NCI-H446 (cell line): ENCODE measurements around the gene ANAPC4.

Experiments used
- DNase-seq, 2 experiments: peaks; one replicate each; lab custom pipeline; 2025; lab: John Stamatoyannopoulos, UW

Gene ANAPC4

DNA sequence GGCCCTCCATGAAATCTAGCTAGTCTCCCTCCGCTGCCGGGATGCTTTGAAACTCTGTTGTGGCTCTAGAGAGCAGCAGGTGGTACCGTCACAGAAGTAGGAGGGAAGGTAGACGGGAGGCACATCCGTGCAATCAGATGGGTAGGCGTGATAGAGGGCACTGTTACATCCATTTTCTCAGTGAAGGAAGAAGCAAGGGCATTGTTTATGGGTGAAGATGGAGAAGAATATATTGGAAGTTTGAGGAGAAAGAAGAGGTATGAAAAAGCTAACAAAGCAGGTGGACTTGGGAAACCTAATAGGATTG, 1.3 kb downstream of the ANAPC4 start:
- DNase-seq: no peak

DNA sequence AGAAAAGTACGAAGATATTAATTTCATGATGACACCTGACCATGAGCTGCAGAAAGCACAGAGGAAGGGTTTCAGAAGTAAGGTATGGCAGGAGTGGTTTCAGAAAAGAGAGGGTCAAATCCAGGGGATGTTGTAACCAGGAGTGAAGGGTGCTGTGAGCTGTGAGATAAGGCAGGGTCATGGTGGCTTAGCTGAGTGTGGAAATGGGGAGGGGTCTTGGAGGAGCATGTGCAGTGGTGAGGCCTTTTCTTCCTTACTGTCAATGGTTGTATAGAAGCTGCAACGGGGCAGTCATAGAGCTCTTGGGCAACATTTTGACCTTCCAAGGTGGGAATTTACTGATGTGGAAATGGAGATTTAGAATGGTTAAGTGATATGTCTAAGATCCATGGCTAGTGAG, 2.5 kb downstream of the ANAPC4 start:
- DNase-seq: no peak

DNA sequence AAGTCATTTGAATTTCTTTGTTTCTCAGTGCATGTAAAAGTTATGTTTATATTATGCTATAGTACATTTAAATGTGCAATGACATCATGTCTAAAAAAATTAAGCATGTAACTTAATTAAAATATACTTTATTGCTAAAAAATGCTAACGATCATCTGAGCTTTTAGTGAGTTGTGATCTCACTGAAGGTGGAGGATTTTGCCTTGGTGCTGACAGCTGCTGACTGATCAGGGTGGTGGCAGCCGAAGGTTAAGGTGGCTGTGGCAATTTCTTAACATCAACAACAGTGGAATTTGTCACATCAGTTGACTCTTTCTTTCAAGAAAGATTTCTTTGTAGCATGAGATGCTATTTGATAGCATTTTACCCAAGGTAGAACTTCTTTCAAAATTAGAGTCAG, 6.6 kb downstream of the ANAPC4 start:
- no peak for DNase-seq

DNA sequence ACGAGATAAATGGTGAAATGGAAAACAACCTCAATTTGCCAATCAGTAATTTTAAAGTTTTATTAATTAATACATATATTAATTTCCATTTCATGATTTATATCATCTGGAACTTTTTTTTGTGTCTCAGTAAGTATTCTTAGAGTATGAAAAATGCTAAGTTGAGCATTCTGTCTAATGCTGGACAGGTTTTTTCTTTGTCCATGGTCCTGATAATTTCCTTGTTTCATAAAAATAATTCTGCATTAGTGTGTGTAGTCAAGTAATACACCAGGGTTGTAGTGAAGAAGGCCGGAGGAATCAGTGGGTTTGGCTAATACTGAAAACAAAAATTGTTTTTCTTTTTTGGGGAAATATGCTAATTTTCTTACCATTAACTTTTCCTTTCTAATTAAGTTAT, 9.9 kb downstream of the ANAPC4 start:
- DNase-seq: no peak

DNA sequence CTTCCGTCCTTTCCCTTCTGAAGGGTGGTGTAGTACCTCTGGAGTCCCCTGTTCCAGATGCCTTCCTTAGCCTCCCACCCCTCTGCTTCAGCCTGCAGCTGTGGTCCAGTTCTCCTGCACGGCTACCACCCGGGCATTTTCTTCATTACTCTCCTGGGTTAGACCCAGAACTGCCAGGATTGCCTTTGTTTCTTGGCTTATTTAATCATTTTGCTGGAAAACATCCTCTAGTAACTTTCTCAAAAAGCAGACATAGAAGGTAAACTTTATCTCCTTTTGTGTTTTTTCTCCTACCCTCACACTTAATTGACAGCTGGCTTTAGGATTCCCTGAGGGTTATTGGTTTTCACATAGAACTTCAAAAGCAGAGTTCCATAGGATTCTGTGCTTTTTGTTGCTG, 20.2 kb downstream of the ANAPC4 start:
- no peak for DNase-seq

DNA sequence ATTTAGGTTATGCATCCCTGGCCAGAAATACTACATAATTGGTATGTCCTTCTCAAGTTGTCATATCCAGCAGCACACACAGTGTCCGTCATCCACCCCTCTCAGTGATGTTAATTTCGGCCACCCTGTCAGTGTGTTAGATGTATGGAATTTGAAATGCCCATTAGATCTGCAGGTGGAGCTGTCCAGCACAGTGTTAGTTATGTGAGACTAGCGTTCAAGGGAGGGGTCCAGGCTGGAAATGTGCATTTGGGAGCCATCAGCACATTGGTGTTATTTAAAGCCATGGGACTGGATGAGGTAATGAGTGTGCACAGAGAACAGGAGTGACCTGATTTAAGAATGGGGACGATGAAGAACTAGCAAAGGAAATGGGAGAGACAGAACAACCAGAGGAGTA, 22.4 kb downstream of the ANAPC4 start:
- no peak for DNase-seq

DNA sequence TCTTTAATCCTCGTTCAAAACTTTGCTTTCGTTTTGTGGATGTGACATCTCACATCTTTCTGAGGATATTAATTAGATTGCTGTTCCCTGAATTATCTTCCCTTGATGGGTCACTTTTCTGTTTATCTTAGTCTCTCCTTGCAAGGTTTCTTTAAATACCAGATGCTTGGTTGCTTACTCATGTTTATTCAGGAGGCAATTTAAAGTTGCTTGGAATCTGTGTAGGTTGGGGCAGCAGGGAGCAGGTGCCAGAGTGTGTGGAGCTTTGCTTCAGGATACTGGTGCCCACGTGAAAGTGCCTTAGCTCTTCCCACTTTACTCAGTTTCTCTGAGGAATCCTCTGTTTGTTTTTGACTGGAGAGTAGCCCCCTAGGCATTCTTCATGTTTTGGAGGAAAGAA, 24.0 kb downstream of the ANAPC4 start:
- no peak for DNase-seq

DNA sequence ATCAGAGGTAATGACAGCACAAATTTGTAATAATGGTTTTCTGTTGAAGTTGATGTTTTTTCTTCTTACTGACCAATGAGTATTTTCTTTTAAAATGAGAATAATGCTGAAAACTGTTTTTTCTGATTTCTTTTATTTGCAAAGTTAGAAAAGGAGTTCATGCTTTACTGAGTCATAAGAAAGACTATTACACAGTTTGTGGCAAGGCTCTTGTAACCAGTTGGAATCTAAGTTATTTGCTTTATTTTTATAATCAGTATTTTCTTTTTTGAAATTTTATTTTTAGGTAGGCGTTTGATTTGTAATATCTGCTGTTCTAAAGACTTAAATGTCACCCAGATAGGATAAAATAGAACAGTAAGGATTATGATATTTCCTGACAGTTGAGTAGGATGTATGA, 25.5 kb downstream of the ANAPC4 start:
- DNase-seq: no peak

DNA sequence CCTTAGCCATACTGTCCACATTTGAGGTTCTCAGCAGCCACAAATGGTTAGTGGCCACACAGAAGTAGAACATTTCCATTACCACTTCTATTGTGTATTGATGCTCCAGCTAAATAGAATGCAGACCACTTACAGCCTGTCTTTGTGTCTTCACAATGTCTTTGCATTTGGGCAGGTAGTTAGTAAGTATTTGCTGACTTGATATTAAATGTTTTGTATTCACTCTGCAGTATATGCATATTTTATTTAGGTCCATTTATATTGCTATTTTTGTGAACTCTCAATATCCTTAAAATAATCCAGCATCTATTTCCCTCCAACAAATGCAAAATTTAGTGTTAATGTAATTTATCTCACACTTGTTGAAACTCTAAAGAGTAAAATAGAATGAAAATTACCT, 26.6 kb downstream of the ANAPC4 start:
- no peak for DNase-seq

DNA sequence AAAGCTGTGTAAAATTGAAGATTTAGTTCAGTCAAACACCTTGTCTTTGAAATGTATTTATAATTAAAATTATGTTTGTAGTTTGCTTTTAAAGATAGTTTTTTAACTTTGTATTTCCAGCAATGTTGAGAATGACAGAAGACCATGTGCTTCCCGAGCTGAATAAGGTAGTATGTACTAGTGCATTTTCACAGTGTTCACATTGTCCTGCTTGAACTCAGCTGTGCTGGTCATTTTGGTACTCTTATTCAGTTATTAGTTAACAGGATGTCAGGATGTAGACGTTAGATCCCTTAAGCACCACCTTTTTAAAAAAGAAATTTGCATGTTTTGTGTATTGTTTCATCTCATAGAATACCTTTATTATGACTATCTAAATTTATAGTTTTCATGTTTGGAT, 28.4 kb downstream of the ANAPC4 start:
- DNase-seq: no peak

DNA sequence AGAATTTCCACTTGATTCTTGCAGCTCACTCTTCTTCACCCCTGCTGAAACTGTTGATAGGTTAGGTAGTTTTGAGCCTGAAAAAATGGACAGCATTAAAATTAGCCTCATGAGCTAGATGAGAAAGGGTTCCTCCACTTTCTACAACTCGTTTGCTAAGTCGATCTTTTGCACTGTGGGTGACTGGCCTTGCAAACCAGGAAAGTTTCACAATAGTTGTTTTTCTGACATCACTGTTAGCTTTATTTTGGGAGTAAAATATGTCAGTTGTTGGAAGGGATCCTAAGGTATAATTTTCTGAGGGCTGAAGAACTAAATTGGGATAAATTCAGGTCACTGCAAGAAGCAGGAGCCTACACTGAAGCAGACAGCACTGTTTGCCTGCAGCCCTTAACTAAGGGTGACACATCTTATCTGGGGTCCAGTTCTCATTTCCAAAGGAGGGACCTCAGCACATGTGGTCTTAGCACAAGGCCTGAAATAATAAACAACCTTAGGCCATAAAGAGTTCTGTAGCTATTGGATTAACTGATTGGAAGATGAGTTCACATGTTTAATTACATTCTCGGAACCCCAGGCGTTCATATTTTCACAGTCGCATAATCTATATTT, 29.1 kb downstream of the ANAPC4 start:
- no peak for DNase-seq

DNA sequence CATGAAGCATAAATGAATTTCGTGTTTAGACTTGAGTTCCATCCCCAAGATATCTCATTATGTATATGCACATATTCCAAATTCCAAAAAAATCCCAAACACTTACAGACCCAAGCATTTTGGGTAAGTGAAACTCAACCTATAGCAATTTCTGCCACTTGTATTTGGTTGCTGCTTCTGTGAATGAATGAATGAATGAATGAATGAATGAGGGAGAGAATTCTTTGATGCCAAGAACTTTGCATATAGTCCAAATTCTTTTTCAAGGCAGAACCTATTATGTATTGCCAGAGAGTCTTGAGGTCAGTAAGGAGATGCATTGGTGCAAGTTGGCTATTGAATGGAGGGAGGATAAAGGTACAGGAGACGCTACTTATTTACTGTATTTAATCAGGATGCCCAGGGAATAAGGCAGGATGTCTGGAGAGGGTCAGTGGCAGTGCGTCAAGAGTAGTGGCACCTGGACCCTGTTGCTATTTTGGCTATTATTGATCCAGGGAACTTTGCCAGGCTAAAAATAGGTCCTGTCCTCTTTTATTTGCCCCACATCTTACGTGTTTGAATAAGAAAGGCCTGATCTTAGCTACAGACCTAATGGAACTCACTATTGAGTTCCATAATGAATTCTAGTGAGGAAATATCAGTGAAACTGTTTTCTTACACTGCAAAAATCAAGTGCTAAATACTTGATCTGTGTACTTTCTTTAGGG, 33.9 kb downstream of the ANAPC4 start:
- DNase-seq: no peak

DNA sequence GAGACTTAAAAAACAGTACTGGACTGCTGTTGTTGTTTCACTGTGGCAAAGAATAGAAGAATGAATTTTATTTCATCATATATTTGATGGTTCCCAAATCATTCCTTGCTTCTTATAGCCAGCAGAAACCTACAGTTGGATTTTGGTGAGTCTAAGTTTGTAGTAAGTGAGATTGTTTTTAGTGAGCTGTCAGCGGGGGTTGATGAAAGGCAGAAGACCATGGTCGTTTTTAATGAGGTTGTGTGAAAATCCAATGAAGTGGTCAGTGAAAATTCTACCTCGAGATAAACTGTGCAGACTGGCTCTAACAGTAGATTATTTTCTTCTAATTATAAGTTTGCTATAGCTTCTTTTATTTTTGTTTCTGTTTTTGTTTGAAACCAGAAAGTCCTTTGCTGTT, 36.2 kb downstream of the ANAPC4 start:
- no peak for DNase-seq

DNA sequence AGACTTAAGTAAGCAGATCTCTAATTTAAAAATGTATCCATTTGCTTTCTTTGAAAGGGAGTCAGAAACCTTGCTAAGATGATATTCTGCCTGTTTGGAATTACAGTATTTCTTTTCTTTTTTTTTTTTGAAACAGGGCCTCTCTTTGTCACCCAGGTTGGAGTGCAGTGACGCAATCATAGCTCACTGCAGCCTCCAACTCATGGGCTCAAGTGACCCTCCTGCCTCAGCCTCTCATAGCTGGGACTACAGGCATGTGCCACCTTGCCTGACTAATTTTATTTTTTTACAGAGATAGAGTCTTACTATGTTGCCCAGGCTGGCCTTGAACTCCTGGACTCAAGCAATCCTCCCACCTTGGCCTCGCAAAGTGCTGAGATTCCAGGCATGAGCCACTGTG, 40.0 kb downstream of the ANAPC4 start:
- no peak for DNase-seq

DNA sequence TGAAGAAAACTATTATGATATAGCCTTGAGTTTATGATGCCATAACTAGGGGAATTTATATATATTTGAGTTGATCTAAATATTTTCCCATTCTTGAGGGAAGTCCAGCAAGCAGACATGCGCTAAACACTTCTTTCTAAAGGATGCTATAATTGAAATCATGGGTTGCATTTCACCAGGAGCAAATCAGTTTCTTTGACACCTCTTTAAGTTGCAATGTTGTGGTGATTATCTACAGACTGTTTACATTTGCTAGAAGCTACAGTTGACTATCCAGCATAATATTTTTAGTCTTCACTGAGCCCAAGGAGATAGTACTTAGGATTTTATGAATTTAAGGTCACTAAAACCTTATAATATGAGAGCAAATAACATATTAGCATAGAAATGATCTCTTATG, 43.9 kb downstream of the ANAPC4 start:
- no peak for DNase-seq

DNA sequence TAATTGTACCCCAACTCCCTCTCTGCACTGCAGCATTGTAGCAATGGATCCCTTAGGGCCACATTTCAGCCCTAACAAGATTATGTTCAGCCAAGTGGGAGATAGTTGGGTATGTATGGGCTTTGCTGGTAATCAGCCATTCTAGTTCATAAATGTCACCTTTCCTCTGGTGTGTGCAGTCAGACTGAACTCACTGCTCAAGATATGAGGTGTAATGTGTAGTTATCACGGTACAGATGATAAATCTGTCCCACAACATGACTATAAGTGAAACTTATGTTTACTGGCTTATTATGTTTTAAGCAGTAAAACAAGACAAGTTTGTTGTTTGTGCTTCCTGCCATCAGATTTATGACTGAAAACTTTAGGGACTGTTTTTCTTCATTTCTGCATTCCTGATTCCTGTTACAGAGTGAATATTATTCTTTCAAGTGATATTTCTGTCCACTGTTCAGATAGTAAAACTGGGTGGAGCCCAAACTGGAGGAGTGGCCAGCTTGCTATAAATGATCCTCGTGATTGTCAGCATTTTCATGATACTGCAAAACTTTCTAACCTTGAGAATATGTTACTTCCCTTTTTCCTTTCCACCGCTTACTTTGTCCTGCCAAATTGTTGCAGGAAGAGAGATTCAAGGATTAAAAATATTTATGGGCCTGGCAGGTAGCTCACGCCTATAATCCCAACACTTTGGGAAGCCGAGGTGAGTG, 44.9 kb downstream of the ANAPC4 start:
- DNase-seq: no peak

DNA sequence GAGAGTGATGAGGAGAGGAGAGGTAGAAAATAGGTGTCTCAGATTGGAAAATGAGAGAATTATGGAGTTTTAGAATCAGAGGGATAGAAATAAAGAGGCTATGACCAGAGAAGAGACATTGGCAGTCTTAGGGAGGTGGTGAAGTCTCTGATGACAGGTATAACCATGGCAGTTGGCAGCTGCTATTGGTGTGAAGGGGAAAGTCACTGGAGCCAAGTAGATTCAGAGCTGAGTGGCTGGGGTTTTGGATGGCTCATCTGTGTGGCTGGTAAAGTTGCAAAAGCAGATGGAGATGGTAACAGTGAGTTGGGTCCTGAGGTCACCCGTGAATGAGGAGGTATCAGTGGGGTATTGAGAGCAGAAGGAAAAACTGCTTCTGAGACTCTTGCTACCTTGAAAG, 46.5 kb downstream of the ANAPC4 start:
- DNase-seq: no peak

DNA sequence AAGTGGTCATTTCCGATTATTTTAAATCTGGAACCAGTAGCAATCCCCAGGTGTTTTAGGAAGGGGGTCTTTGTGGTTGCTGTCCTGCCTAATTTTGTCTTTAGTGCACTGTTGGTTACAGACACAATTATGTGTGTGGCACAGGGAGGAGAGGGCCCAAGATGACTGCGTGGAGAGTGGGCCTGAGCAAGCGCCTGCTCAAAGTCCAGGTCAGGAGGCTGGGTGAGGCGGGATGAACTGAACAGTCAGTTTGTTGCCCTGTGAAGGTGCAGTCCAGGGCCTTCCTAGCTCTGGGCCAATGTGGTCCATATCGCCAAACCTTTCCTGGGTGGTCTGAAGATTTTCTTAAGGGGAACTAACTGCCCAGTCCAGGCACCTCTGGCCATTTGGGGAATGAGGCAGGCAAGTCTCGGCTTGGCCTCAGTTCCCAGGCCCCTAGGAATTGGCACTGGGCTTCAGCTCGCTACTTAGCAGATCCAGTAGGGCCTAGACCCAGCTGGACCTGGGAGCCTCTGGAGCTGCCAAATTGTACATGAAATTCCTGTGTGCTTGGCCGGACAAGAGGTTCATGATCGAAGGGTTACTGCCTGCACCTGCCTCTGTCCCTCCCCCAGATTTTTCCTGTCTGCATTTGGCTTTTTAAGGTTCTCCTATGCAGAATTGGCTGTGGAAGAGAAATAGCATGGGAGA, 47.6 kb downstream of the ANAPC4 start:
- no peak for DNase-seq

DNA sequence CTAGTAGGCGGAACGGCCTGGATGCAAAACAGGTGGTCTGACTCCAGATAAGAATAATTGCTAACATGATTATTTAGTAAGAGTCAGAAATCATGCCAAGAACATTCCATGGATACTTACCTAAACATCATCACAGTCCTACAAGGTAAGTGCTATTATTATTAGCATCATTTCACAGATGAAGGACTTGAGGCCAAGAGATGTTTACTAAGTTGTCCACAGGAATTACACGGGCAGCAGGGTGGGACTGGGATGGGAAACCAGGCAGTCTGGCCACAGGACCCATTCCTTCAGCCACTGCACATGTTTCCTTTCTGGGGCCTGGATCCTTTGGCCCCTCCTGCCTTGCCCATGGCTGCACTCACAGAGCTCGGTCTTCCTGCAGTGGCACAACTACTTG, 48.3 kb downstream of the ANAPC4 start:
- no peak for DNase-seq

DNA sequence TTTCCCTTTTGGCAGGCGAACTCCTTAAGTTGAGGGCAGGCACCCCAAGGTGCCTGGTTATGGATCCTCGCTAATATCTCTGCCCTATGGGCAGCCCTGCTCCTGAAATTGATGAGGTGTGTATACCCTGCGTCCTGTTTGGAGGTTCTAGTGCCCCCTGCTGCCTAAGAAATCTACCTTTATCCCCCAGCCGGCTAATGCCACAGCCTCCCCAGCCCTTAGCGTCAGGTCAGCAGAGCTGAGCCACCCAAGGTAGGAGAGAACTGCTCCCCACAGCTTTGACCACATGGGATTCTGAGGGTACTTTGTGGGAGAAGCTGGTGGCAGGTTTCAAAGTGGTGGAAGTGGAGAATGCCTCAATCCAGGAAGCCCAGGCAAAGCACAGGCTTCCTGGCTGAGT, 50.8 kb downstream of the ANAPC4 start:
- DNase-seq: no peak

DNA sequence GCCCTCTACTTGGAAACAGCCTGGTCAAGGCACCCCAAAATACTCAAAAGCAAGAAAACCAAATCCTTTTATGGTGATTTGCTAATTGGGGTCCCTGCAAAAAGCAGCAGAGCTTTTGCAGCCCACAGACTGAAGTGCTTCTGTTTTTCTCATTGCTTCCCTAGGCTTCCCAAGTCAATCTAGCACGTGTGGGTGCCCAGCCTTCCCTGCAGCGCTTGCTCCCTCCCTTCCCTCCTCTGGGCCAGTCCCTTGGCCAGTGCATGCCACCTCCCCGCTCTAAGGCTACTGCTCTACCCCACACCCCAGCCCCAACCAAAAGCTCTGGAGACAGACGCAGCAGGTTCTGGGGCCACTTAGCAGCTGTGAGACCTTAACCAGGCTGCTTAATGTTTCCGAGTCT, 53.6 kb downstream of the ANAPC4 start:
- DNase-seq: no peak

DNA sequence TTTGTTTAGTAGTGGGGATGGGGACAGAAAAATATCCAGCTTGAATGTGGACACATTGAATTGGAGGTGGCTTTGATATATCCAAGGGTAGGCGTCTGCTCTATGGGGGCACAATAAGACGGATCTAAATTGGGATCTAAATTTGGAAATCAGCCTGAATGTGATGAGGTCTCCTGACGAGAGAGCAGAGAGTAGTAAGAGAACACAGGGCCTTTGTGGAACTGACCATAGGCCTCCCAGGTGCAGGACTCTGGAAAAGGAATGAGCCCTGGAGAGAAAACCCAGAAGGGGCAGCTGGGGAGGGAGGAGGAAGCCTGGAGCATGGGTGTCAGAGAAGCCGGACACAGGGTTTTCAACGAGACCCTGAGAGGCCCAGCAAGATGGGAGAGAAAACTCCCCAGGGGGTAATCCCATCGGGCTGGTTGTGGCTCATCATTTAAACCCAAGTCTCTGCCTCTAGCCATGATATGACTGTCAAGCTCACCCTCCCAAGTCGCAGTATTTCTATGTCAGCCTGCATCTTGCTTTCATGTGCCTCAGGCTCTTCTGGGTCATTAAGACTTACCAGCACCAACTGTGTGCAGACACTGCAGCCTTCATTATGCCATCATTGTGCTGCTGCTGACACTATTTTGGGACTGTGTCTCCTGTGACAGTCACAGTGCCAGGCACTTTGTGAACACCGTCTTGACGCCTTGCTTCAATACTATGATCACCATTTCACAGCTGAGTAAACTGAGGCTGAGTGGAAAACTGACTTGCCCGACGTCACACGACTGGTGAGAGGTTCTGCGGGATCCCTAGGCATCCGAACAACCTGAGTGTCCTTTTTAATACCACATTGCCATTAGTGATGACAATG, 57.1 kb downstream of the ANAPC4 start:
- DNase-seq: no peak
